HL-60 (cell line): ENCODE measurements around the gene RCOR3.
A peak's percentile ranks its signal among the peaks of the same experiment; 100 is the strongest.

Source experiments
- DNase-seq, 2 experiments: peaks; one replicate each; pipeline ENCODE4 v3.0.0-alpha.2; 2010 to 2020; ENCODE audit warnings: low read depth in 1 of 2, low spot score in 1 of 2
- H3K27ac ChIP-seq: fragments of 250-450 bp; sonication (Bioruptor Pico); replicated peaks from 2 replicates; pipeline ENCODE4 v1.5.1; 2020; ENCODE audit warnings: mild to moderate bottlenecking, moderate library complexity
- H3K27me3 ChIP-seq: fragments of 250-450 bp; sonication (Bioruptor Pico); 2 replicates; pipeline ENCODE4 v1.5.1; 2021; ENCODE audit warnings: mild to moderate bottlenecking, moderate library complexity; ENCODE audit not compliant: insufficient read depth, poor library complexity, severe bottlenecking
- H3K4me3 ChIP-seq: replicated peaks from 2 replicates; pipeline ENCODE4 v1.5.1; 2011; ENCODE audit warnings: mild to moderate bottlenecking, control low read depth, low read length; ENCODE audit not compliant: insufficient read depth
- CTCF ChIP-seq: IDR thresholded peaks from one replicate; pipeline ENCODE4 v1.5.1; 2011; ENCODE audit warnings: low read length, control low read depth, inconsistent platforms; ENCODE audit not compliant: insufficient read depth
- GABPA ChIP-seq: IDR thresholded peaks from 2 replicates; pipeline ENCODE4 v1.6.1; 2012; ENCODE audit warnings: low read depth
- POLR2AphosphoS5 ChIP-seq: IDR thresholded peaks from 2 replicates; pipeline ENCODE4 v1.6.1; 2012; ENCODE audit warnings: low read depth
- REST ChIP-seq: IDR thresholded peaks from 2 replicates; pipeline ENCODE4 v1.6.1; 2012; ENCODE audit warnings: low read depth; ENCODE audit not compliant: insufficient replicate concordance
- SPI1 ChIP-seq: IDR thresholded peaks from 2 replicates; pipeline ENCODE4 v1.6.1; 2012; ENCODE audit warnings: low read depth, mild to moderate bottlenecking, borderline replicate concordance

The RCOR3 gene

DNA sequence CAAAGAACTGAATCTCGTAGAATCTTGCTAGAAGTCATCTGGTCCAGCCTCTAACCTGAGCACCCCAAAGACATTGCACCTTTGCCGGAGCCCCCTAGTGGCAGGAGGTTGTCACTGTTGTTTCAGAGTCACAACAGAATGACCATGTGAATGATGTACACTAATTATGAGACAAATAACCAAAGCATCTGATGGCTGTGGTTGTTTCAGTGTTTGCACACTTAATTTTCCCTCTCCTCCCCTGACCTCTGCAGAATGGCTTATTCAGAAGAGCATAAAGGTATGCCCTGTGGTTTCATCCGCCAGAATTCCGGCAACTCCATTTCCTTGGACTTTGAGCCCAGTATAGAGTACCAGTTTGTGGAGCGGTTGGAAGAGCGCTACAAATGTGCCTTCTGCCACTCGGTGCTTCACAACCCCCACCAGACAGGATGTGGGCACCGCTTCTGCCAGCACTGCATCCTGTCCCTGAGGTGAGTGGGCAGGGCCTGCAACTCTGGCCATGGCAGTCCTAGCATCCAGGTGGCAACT lies 93.9 kb downstream of the RCOR3 start:
- no peaks in the 10 kb centered on the region for H3K27me3 ChIP-seq
- H3K27ac ChIP-seq: no peak overlapping the region
- TF ChIP-seq CTCF: peak; percentile 79
- no peak for TF ChIP-seq REST
- peak; percentile 12 to 53 for DNase-seq
- no peak overlapping the region for H3K4me3 ChIP-seq

DNA sequence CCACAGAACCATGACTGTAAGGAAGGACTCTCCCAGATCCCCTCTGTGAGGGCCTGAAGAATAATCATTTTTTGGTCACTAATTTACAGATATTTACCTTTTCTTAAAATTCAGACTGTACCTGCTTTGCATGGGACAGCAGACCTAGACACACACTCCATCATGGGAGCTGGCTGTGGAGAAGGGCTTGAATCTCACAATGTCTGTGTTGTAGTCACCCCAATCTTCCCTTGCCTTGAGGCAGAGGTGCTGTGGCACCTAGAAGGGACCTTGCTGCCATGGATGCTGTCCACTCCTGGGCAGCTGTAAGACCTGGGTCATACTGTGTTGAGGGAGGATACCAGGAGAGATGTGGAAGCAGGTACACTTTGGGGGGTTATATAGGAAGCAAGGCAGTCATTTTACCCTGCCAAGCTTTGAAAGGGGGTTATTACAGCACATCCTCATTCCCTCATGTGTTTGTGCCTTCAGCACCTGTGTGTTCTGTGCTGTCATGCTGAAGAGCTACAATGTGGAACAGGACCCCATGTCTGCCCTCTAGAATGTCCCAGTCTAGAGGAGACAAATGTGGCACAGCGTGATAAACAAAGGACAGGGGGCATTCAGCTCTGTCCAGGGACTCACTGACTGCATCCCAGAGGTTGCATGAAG lies 94.5 kb downstream of the RCOR3 start:
- no peak for DNase-seq
- H3K27ac ChIP-seq: no peak overlapping the region
- no peaks in the 10 kb centered on the region for H3K27me3 ChIP-seq
- no peak for TF ChIP-seq CTCF
- no peak for TF ChIP-seq GABPA
- no peak for TF ChIP-seq SPI1
- TF ChIP-seq REST: no peak
- TF ChIP-seq POLR2AphosphoS5: no peak
- no peak overlapping the region for H3K4me3 ChIP-seq

DNA sequence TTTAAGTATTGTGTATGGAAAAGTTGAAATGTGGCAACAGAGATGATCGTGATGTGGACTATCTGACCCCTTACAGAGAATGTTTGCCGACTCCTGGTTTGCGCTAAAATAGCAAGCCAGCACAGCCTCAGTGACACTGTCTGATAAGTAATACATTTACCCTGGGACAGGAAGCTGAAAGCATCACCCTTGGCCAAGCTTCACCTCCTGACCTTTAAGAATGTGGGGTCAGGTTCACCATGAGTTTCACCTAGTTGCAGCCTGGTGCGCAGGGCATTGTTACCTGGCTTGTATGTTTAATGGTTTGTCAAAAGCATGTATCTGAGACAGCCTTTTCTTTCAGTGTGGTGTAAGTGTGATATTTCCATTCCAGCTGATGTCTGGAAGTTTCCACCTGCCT lies 96.7 kb downstream of the RCOR3 start:
- Histone ChIP-seq H3K4me3 (no peak overlapping the region), H3K27ac (no peak overlapping the region), H3K27me3 (no peaks in the 10 kb centered on the region)
- TF ChIP-seq GABPA (no peak), CTCF (no peak), SPI1 (no peak), REST (no peak), POLR2AphosphoS5 (no peak)
- DNase-seq: no peak
